GM12878 (cell line): ENCODE results near the gene DLST. TPM values are rescaled to one million over a fixed set of nuclear protein-coding genes. Genes with fewer than 3 reads are reported as not detected.

Source experiments
- ATAC-seq: fragments of 200-7000 bp; cut with Tn5 transposase; 3 replicates; pipeline ENCODE4 v1.9.1; 2020; ENCODE audit warnings: mild to moderate bottlenecking, moderate library complexity
- BruUV-seq: library from RNA; stranded (reverse); fragments of 400-500 nt; replicated peaks from 2 replicates; lab custom pipeline; 2021; lab: Mats Ljungman, UMichigan
- CTCF ChIA-PET: fragments of 300-600 bp; sonication (Branson Sonifier 250); formaldehyde crosslinking; extraction: SDS; loops from one replicate; lab custom pipeline; 2021; ENCODE audit warnings: inconsistent platforms; lab: Yijun Ruan, JAX
- POLR2A ChIA-PET: fragments of 350-600 bp; formaldehyde crosslinking; extraction: SDS; loops from one replicate; lab custom pipeline; 2021; ENCODE audit warnings: inconsistent platforms; lab: Charles Lee
- RAD21 ChIA-PET: fragments of 300-600 bp; sonication (Branson Sonifier 250); formaldehyde crosslinking; loops from one replicate; lab custom pipeline; 2023; ENCODE audit warnings: antibody characterized with exemption; ENCODE audit not compliant: unreplicated experiment; lab: Charles Lee
- SMC1A ChIA-PET: fragments of 300-600 bp; sonication (Branson Sonifier 250); formaldehyde crosslinking; loops from one replicate; lab custom pipeline; 2023; ENCODE audit not compliant: unreplicated experiment, uncharacterized antibody; lab: Charles Lee
- DNase-seq: peaks from one replicate; pipeline ENCODE4 v3.0.0-alpha.2; 2011; ENCODE audit warnings: low read depth, low spot score
- FAIRE-seq: peaks from 3 replicates; lab custom pipeline; 2011; peaks lifted over from hg19 to GRCh38; lab: Jason Lieb, UNC
- H2AFZ ChIP-seq: 2 replicates; pipeline ENCODE4 v1.6.0; 2011; ENCODE audit warnings: low read depth, low read length, control low read depth; ENCODE audit not compliant: control insufficient read depth
- H3K27ac ChIP-seq: 2 replicates; pipeline ENCODE4 v1.5.1; 2011; ENCODE audit warnings: control low read depth; ENCODE audit not compliant: control insufficient read depth, insufficient read depth
- H3K27me3 ChIP-seq, 2 experiments: replicated peaks in 1 of 2; 2 replicates each; pipeline versions ENCODE4 v1.6.0 to v1.6.1; 2011; ENCODE audit warnings: low read length in 1 of 2; ENCODE audit not compliant: control insufficient read depth in 2 of 2, insufficient read depth in 2 of 2
- H3K36me3 ChIP-seq, 2 experiments: 2 replicates each; pipeline ENCODE4 v1.5.1; 2011; ENCODE audit warnings: low read length in 1 of 2; ENCODE audit not compliant: control insufficient read depth in 2 of 2, insufficient read depth in 2 of 2
- H3K4me1 ChIP-seq: 2 replicates; pipeline ENCODE4 v1.6.1; 2011; ENCODE audit warnings: mild to moderate bottlenecking, low read length, moderate library complexity, mixed read lengths; ENCODE audit not compliant: control insufficient read depth, insufficient read depth
- H3K4me2 ChIP-seq: 2 replicates; pipeline ENCODE4 v1.6.0; 2011; ENCODE audit warnings: control low read depth; ENCODE audit not compliant: control insufficient read depth, insufficient read depth
- H3K4me3 ChIP-seq: fragments of 200-600 bp; sonication (generic); 2 replicates; pipeline ENCODE4 v1.5.1; 2016
- H3K79me2 ChIP-seq: 2 replicates; pipeline ENCODE4 v1.6.0; 2011; ENCODE audit warnings: low read length; ENCODE audit not compliant: control insufficient read depth, insufficient read depth
- H3K9ac ChIP-seq: 2 replicates; pipeline ENCODE4 v1.8.0; 2011; ENCODE audit warnings: low read length, control low read depth, mixed read lengths; ENCODE audit not compliant: control insufficient read depth, insufficient read depth
- H3K9me3 ChIP-seq: replicated peaks from 3 replicates; pipeline ENCODE4 v1.5.1; 2011; ENCODE audit warnings: mild to moderate bottlenecking, low read length; ENCODE audit not compliant: control insufficient read depth, insufficient read depth
- H4K20me1 ChIP-seq: 2 replicates; pipeline ENCODE4 v1.6.0; 2011; ENCODE audit not compliant: control insufficient read depth, insufficient read depth
- BHLHE40 ChIP-seq, 2 experiments: fragments of 450-650 bp in 1 of 2; IDR thresholded peaks; 2 replicates each; pipeline ENCODE4 v1.6.1; 2011 to 2017; ENCODE audit warnings: low read depth in 2 of 2, borderline replicate concordance in 1 of 2, improper control_type of control experiment in 1 of 2, low read length in 1 of 2, mild to moderate bottlenecking in 1 of 2
- FOXM1 ChIP-seq: IDR thresholded peaks from 2 replicates; pipeline ENCODE4 v1.6.1; 2012; ENCODE audit warnings: low read depth, mild to moderate bottlenecking, inconsistent platforms, low read length, moderate library complexity
- HDAC6 ChIP-seq: fragments of 200-600 bp; sonication (generic); IDR thresholded peaks from one replicate; pipeline ENCODE4 v1.8.0; 2017; ENCODE audit warnings: antibody characterized with exemption; ENCODE audit not compliant: unreplicated experiment
- MYB ChIP-seq: fragments of 150-350 bp; IDR thresholded peaks from 2 replicates; pipeline ENCODE4 v1.6.1; 2014; ENCODE audit warnings: mild to moderate bottlenecking, low read depth, low read length, borderline replicate concordance
- RELA ChIP-seq: fragments of 450-650 bp; IDR thresholded peaks from 2 replicates; pipeline ENCODE4 v1.8.0; 2014; ENCODE audit warnings: borderline replicate concordance; ENCODE audit not compliant: partially characterized antibody
- SIX5 ChIP-seq: IDR thresholded peaks from 2 replicates; pipeline ENCODE4 v1.6.1; 2011; ENCODE audit warnings: mild to moderate bottlenecking, low read depth, low read length, moderate library complexity; ENCODE audit not compliant: severe bottlenecking
- WGBS: methylation state at CpG from one replicate; pipeline ENCODE4 v1.1.6; 2016; ENCODE audit warnings: low lambda C conversion rate; ENCODE audit not compliant: insufficient replicate concordance, insufficient coverage; ENCODE audit errors: missing lambda C conversion rate; 5-methylcytosine and 5-hydroxymethylcytosine counted together
- in situ Hi-C: fragments of 300-500 bp; cut with MboI; formaldehyde crosslinking; loops from 9 replicates; pipeline ENCODE4 v1.14.3; 2018; ENCODE audit warnings: mixed read lengths
- intact Hi-C: fragments of 100-400 bp; cut with micrococcal nuclease; formaldehyde crosslinking; loops from one replicate; pipeline ENCODE4 v1.14.2; 2022; ENCODE audit not compliant: unreplicated experiment
- polyA plus RNA-seq, 11 experiments: library from polyadenylated mRNA; depleted of rRNA in 4 of 11; unstranded in 6 of 11; stranded (reverse) in 5 of 11; fragments of >200 nt; fragmentation: Nextera tagmentation in 4 of 11; fragmentation: Illumina TruSeq in 1 of 11; extraction: Ambion mirVana in 4 of 11; extraction: Trizol in 1 of 11; gene quantifications; 1 replicate in 1 of 11; 2 replicates in 10 of 11; pipeline versions ENCODE4 v1.2.1 to v1.2.3, GENCODE V29; 2011 to 2016; ENCODE audit warnings: inconsistent platforms in 2 of 11, missing spikeins in 2 of 11, low read depth in 1 of 11
- total RNA-seq, 4 experiments: library from RNA; depleted of rRNA in 3 of 4; stranded (reverse); fragments of >200 nt in 3 of 4; fragmentation: Illumina TruSeq in 1 of 4; extraction: Trizol in 1 of 4; gene quantifications; 2 replicates each; pipeline versions ENCODE4 v1.2.1 to v1.2.3, GENCODE V29; 2013 to 2021
- TF ChIP-seq, protein P1 (sequence below): fragments of 450-650 bp; IDR thresholded peaks from 2 replicates; pipeline ENCODE4 v1.6.1; 2017; ENCODE audit warnings: mild to moderate bottlenecking, moderate library complexity
- TF ChIP-seq, protein P2 (sequence below): fragments of 450-650 bp; IDR thresholded peaks from 2 replicates; pipeline ENCODE4 v1.6.1; 2016; ENCODE audit warnings: mild to moderate bottlenecking
- TF ChIP-seq, protein P3 (sequence below): fragments of 450-650 bp; IDR thresholded peaks from 2 replicates; pipeline ENCODE4 v1.6.1; 2017; ENCODE audit warnings: antibody characterized with exemption, mild to moderate bottlenecking, moderate library complexity
- TF ChIP-seq, protein P4 (sequence below): fragments of 450-650 bp; formaldehyde crosslinking; IDR thresholded peaks from 2 replicates; pipeline ENCODE4 v1.4.0; 2022; ENCODE audit warnings: mild to moderate bottlenecking, moderate library complexity

Gene DLST
- total and polyA plus RNA-seq, 10 of the 15 experiments (the other 5 are each of a cell fraction or from before 2014, with no cell fraction given), result 2.9 to 141 (median 67.7) TPM

DNA sequence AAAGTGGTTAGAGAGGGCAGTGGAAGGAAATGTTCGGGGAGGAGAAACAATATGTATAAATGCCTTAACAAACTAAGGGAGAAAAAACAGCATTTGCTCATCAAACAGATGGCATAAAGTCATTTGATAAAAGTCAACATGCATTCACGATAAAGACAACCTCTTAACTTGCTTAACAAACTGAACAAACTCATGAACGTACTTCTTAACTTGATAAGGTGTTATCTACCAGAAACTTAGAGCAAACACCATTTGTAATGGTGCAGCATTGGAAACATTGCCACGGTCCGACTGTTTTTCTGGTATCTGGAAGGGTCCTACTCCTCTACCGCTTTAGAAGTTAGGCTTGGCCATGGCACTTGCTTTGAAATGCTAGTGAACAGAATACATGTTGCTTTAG lies 45.5 kb downstream of the DLST start (continued):
- no peak for TF ChIP-seq SIX5

DNA sequence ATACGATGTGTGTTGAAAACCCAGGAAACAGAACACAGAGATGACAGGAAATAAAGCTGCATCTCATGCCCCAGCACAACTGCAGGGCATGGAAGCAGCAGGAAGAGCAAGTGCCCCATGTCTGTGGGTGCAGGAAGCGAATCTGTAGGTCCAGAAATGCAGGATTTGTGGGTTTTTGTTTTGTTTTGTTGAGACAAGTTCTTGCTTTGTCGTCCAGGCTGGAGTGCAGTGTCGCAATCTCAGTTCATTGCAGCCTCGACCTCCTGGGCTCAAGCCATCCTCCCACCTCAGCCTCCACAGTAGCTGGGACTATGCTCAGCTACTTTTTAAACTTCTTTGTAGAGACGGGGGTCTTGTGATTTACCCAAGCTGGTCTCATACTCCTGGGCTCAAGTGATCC lies 47.5 kb downstream of the DLST start:
- Histone ChIP-seq H3K27ac (no peak overlapping the region), H3K9me3 (no peaks in the 10 kb centered on the region), H3K9ac (no peak overlapping the region), H3K27me3 (no peaks in the 10 kb centered on the region), H3K36me3 (no peaks in the 10 kb centered on the region), H3K4me1 (peaks cover 5% of the 10 kb centered on the region; the same call in 1 of the 2 replicates), H2AFZ (no peak overlapping the region), H3K4me3 (no peak overlapping the region), H3K79me2 (no peaks in the 10 kb centered on the region), H3K4me2 (no peak overlapping the region), H4K20me1 (no peaks in the 10 kb centered on the region)
- DNase-seq (no peak), ATAC-seq (no peak), FAIRE-seq (no peak)
- RAD21 ChIA-PET, result interaction anchor here (0.9 to 1.9 kb wide), 2 partner anchors 10 to 13 kb away, joined by 4 to 5 read pairs; no protein-coding TSS in a partner anchor
- intact Hi-C loops, result no loop called here
- SMC1A ChIA-PET, result no interaction called here
- POLR2A ChIA-PET, result no interaction called here
- no TSS peak for BruUV-seq
- WGBS, result 44% methylated on average over 6 of the region's 6 CpGs
- in situ Hi-C loops, result no loop called here
- CTCF ChIA-PET, result interaction anchor here (1.1 to 1.6 kb wide), 3 partner anchors 16 to 159 kb away, joined by 3 to 8 read pairs (median 4); no protein-coding TSS in a partner anchor
- TF ChIP-seq, protein P1, sequence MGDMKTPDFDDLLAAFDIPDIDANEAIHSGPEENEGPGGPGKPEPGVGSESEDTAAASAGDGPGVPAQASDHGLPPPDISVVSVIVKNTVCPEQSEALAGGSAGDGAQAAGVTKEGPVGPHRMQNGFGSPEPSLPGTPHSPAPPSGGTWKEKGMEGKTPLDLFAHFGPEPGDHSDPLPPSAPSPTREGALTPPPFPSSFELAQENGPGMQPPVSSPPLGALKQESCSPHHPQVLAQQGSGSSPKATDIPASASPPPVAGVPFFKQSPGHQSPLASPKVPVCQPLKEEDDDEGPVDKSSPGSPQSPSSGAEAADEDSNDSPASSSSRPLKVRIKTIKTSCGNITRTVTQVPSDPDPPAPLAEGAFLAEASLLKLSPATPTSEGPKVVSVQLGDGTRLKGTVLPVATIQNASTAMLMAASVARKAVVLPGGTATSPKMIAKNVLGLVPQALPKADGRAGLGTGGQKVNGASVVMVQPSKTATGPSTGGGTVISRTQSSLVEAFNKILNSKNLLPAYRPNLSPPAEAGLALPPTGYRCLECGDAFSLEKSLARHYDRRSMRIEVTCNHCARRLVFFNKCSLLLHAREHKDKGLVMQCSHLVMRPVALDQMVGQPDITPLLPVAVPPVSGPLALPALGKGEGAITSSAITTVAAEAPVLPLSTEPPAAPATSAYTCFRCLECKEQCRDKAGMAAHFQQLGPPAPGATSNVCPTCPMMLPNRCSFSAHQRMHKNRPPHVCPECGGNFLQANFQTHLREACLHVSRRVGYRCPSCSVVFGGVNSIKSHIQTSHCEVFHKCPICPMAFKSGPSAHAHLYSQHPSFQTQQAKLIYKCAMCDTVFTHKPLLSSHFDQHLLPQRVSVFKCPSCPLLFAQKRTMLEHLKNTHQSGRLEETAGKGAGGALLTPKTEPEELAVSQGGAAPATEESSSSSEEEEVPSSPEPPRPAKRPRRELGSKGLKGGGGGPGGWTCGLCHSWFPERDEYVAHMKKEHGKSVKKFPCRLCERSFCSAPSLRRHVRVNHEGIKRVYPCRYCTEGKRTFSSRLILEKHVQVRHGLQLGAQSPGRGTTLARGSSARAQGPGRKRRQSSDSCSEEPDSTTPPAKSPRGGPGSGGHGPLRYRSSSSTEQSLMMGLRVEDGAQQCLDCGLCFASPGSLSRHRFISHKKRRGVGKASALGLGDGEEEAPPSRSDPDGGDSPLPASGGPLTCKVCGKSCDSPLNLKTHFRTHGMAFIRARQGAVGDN, result no peak
- TF ChIP-seq FOXM1, result no peak
- TF ChIP-seq HDAC6, result no peak
- TF ChIP-seq MYB, result no peak
- TF ChIP-seq, protein P2, sequence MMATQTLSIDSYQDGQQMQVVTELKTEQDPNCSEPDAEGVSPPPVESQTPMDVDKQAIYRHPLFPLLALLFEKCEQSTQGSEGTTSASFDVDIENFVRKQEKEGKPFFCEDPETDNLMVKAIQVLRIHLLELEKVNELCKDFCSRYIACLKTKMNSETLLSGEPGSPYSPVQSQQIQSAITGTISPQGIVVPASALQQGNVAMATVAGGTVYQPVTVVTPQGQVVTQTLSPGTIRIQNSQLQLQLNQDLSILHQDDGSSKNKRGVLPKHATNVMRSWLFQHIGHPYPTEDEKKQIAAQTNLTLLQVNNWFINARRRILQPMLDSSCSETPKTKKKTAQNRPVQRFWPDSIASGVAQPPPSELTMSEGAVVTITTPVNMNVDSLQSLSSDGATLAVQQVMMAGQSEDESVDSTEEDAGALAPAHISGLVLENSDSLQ, result no peak
- TF ChIP-seq RELA, result no peak
- TF ChIP-seq, protein P3, sequence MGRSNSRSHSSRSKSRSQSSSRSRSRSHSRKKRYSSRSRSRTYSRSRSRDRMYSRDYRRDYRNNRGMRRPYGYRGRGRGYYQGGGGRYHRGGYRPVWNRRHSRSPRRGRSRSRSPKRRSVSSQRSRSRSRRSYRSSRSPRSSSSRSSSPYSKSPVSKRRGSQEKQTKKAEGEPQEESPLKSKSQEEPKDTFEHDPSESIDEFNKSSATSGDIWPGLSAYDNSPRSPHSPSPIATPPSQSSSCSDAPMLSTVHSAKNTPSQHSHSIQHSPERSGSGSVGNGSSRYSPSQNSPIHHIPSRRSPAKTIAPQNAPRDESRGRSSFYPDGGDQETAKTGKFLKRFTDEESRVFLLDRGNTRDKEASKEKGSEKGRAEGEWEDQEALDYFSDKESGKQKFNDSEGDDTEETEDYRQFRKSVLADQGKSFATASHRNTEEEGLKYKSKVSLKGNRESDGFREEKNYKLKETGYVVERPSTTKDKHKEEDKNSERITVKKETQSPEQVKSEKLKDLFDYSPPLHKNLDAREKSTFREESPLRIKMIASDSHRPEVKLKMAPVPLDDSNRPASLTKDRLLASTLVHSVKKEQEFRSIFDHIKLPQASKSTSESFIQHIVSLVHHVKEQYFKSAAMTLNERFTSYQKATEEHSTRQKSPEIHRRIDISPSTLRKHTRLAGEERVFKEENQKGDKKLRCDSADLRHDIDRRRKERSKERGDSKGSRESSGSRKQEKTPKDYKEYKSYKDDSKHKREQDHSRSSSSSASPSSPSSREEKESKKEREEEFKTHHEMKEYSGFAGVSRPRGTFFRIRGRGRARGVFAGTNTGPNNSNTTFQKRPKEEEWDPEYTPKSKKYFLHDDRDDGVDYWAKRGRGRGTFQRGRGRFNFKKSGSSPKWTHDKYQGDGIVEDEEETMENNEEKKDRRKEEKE, result no peak
- TF ChIP-seq, protein P4, sequence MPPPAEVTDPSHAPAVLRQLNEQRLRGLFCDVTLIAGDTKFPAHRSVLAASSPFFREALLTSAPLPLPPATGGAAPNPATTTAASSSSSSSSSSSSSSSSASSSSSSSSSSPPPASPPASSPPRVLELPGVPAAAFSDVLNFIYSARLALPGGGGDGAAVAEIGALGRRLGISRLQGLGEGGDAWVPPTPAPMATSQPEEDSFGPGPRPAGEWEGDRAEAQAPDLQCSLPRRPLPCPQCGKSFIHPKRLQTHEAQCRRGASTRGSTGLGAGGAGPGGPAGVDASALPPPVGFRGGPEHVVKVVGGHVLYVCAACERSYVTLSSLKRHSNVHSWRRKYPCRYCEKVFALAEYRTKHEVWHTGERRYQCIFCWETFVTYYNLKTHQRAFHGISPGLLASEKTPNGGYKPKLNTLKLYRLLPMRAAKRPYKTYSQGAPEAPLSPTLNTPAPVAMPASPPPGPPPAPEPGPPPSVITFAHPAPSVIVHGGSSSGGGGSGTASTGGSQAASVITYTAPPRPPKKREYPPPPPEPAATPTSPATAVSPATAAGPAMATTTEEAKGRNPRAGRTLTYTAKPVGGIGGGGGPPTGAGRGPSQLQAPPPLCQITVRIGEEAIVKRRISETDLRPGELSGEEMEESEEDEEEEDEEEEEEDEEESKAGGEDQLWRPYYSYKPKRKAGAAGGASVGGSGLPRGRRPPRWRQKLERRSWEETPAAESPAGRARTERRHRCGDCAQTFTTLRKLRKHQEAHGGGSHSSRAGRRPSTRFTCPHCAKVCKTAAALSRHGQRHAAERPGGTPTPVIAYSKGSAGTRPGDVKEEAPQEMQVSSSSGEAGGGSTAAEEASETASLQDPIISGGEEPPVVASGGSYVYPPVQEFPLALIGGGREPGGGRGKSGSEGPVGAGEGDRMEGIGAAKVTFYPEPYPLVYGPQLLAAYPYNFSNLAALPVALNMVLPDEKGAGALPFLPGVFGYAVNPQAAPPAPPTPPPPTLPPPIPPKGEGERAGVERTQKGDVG (CRISPR knock-in tag), result no peak
- no peak for TF ChIP-seq BHLHE40 (IDR thresholded peaks at IDR 0.05; ENCODE audit: borderline replicate concordance in 1 of 2, low read depth in 2 of 2, low read length in 1 of 2)
